KOPT-K1 (cell line): Measurements from ENCODE around the gene PRTG.

ENCODE experiments used
- H3K27ac ChIP-seq: fragments of 200-600 bp; sonication (generic); 2 replicates; pipeline ENCODE4 v1.5.1; 2016; ENCODE audit warnings: antibody characterized with exemption, mild to moderate bottlenecking, low read depth, low read length; ENCODE audit not compliant: poor library complexity, severe bottlenecking
- H3K36me3 ChIP-seq: fragments of 200-600 bp; sonication (generic); 2 replicates; pipeline ENCODE4 v1.5.1; 2017; ENCODE audit warnings: antibody characterized with exemption, mild to moderate bottlenecking, low read length, moderate library complexity; ENCODE audit not compliant: insufficient read depth
- H3K9me3 ChIP-seq: fragments of 200-600 bp; sonication (generic); 2 replicates; pipeline ENCODE4 v1.5.1; 2017; ENCODE audit warnings: antibody characterized with exemption, low read length, mild to moderate bottlenecking; ENCODE audit not compliant: insufficient read depth, poor library complexity, severe bottlenecking

The PRTG gene

GRCh38 chr15:55590788-55591187 lies 152.2 kb downstream of the PRTG start:
- H3K36me3 ChIP-seq = no peaks in the 10 kb centered on the region
- H3K27ac ChIP-seq = no peak overlapping the region
- H3K9me3 ChIP-seq = peaks cover 4% of the 10 kb centered on the region

DNA sequence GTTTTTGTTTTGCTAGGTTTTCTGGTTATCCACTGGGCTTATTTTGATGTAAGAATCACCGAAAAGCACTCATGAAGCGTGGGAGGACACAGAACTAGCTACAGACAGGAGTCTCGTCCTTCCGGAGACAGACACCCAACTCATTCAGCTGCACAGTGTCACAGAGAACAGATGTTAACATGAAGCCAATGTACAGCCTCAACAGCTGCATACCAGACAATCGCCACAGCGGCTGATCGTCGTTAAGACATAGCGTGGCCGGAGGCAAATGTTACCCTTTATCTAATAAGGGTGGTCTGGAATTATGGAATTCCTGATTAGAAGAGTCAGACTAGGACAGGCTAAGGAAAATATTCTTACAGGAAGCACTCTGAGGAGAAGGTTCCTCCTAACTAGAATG lies 153.7 kb downstream of the PRTG start:
- Histone ChIP-seq H3K9me3 (peaks cover 4% of the 10 kb centered on the region), H3K36me3 (no peaks in the 10 kb centered on the region), H3K27ac (no peak overlapping the region)

DNA sequence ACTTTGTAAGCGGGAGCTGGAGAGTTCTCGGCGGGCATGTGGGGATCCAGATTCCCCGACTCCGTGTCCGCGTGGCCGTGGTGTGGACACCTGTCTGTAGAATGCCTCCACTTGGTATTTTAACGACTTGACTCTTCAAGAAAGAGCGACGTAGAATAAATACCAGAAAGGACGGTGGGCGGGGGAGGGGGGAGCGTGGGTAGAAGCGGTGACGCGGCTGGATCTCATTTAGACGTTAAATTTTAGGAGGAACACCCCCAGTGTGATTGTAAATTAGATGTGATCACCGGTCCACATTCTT lies 154.2 kb downstream of the PRTG start:
- H3K9me3 ChIP-seq = peaks cover 4% of the 10 kb centered on the region
- no peak overlapping the region for H3K27ac ChIP-seq
- H3K36me3 ChIP-seq = no peaks in the 10 kb centered on the region

DNA sequence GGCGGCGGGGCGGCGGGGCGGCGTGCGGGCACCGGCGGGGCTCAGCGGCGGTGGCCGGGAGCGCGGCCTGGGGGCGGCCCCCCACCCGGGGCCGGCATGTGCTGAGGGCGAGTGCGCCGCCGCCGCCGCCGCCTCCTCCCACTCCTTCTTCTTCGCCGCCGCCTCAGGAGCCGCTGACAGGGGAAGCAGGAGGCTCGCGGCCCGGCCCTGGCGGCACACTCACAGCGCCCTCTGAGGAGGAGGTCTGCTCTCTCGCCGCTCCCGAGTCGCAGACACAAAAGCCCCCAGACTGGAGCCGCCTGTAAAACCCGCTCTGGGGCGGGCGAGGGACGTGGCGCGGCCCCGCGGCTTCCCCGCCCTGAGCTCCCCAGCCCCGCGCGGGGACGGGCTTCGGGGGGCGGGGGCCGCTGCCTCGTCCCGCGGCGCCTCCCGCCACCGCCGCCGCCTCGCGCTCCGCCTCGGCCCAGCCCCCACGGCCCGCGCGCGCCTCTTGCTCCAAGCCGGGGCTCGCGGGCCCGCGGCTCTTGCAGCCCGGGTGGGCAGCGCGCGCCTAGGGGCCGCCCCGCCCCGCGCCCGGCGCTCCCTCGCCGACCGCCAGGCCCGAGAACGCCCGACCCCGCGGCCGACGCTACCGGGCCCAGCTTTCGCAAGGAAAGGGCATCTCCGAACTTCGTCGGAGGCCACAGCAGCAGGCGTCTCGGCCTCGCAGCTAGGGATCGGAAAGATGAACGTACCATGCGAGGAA lies 154.7 kb downstream of the PRTG start, which contains the start of gene PYGO1:
TSS of gene PYGO1 (minus strand) at position 276 of the 745 bp plus-strand sequence. CDS start 462 bp downstream, outside the sequence.
- no peak within 1 kb of the TSS for H3K27ac ChIP-seq
- H3K36me3 ChIP-seq = no peaks in the 10 kb centered on the region
- peaks cover 4% of the 10 kb centered on the region for H3K9me3 ChIP-seq

DNA sequence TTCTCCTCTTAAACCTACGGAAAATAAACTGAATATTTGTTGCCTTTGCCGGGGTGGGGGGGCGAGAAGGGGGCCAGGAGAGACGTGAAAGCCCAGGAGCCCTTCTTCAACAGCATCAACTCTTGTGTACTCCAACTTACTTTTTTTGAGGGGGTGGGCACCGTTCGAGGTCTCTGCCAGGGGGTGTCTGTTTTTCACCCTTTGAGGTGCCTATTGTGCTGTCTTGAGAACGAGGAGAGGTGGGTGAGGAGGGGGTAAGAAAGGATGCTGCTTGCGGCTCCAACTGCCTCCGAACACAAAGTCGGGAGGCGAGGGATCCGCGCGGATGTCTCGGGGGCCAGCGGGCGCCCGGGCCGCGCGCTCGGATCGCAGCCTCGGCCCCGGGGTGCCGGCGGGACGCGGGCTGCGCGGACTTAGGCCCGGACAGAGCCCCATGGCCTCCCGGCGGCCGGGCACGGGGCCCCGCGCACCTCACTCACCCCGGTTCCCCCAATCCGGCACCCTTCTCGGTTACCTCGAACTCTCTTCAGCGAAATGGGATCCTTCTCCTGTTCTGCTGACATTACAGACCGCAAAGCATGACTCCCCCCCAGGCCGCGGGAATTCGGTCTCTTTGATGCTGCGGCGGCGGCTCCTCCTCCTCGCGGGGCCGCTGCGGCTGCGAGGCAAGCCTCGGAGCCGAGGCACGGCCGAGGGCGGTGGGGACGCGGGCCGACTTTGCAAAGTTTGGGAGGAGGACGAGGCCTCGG lies 155.5 kb downstream of the PRTG start:
- peaks cover 4% of the 10 kb centered on the region for H3K9me3 ChIP-seq
- no peaks in the 10 kb centered on the region for H3K36me3 ChIP-seq
- no peak overlapping the region for H3K27ac ChIP-seq

- Histone ChIP-seq H3K36me3 (no peaks in the 10 kb centered on the region), H3K27ac (no peak overlapping the region), H3K9me3 (peaks cover 4% of the 10 kb centered on the region)
Observed at GRCh38 chr15:55586808-55587207, 156.1 kb downstream of the PRTG start.

- no peaks in the 10 kb centered on the region for H3K36me3 ChIP-seq
- no peak overlapping the region for H3K27ac ChIP-seq
- no peaks in the 10 kb centered on the region for H3K9me3 ChIP-seq
Observed at GRCh38 chr15:55576943-55577342, 166.0 kb downstream of the PRTG start.

- no peaks in the 10 kb centered on the region for H3K36me3 ChIP-seq
- peaks cover 5% of the 10 kb centered on the region for H3K9me3 ChIP-seq
- no peak overlapping the region for H3K27ac ChIP-seq
Observed at GRCh38 chr15:55574096-55574495, 168.9 kb downstream of the PRTG start.

DNA sequence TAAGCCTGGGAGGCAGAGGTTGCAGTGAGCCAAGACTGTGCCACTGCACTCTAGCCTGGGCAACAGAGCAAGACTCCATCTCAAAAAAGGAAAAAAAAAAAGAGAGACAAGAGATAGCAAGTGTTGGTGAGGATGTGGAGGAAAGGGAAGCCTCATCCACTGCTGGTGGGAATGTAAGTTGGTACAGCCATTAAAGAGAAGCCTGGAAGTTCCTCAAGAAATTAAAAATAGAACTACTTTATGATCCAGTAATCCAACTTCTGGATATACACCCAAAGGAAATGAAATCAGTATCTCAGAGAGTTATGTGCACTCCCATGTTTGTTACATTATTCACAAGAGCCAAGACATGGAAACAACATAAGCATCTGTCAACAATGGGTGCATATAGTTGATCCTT lies 169.7 kb downstream of the PRTG start:
- Histone ChIP-seq H3K9me3 (peaks cover 5% of the 10 kb centered on the region), H3K27ac (no peak overlapping the region), H3K36me3 (no peaks in the 10 kb centered on the region)

DNA sequence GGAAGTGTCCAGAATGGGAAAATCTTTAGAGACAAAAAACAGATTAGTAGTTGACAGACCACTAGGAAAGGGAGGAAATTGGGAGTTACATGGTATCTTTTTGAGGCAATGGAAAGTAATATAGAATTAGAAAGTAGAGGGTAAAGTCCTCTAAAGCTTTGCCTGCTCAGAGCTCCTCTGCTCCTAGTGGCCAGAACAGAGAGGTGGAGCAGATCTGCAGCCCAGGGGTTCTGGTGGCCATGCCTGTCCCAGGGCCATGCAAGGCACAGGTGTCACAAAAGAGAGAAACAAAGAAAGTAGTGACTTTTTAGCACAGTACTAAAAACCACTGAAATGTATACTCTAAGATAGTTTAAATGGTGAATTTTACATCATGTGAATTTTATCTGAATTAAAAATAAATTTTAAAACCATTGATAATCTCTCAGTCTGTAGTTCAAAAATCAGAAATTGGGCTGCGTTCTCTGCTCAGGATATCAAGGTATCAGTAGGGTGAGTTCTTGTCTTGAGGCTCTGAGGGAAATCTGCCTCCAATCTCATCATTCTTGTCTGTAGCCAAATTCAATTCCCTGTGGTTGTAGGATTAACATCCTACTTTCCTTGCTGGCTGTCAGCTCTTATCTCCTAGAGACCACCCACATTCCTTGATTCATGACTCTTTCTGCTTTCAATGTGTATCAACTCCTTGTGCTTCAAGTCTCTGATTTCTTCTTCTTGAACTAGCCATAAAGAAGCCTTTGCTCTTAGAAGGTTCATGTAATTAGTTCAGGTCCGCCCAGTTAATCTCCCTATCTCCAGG lies 178.4 kb downstream of the PRTG start:
- Histone ChIP-seq H3K36me3 (no peaks in the 10 kb centered on the region), H3K27ac (no peak overlapping the region), H3K9me3 (peaks cover 10% of the 10 kb centered on the region)

DNA sequence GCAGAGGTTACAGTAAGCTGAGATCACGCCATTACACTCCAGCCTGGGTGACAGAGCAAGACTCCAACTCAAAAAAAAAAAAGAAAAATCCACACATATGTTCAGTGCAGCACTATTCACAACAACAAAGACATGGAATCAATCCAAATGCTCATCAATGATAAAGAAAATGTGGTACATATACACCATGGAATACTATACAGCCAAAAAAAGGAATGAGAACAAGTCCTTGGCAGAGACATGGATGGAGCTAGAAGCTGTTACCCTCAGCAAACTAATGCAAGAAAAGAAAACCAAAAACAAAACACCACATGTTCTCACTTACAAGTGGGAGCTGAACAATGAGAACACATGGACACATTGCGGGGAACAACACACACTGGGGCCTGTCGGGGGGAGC lies 180.4 kb downstream of the PRTG start:
- H3K36me3 ChIP-seq = no peaks in the 10 kb centered on the region
- H3K9me3 ChIP-seq = peaks cover 10% of the 10 kb centered on the region

More for the DNA sequence above, 180.4 kb downstream of the PRTG start:
- H3K27ac ChIP-seq = no peak overlapping the region
